ENCODE results near the gene CLCNKB. TPM values are rescaled to one million over a fixed set of nuclear protein-coding genes. Genes with fewer than 3 reads are reported as not detected.
A peak's percentile ranks its signal among the peaks of the same experiment; 100 is the strongest.

Gene CLCNKB
- total RNA-seq, 1 donor from 2014 or later, result 0.97 TPM

- H3K36me3 ChIP-seq, result no peaks in the 10 kb centered on the region
- H3K27ac Mint-ChIP-seq, result peak overlapping the region; percentile 60
- H3K36me3 Mint-ChIP-seq, result no peaks in the 10 kb centered on the region
- no peak overlapping the region for H3K9ac ChIP-seq
- H3K9me3 Mint-ChIP-seq, result no peaks in the 10 kb centered on the region
- H3K9me3 ChIP-seq (ENCODE audit: low read depth), result no peaks in the 10 kb centered on the region
- no peak overlapping the region for H3K4me3 ChIP-seq
- H3F3A ChIP-seq (ENCODE audit: low read depth), result peaks cover 3% of the 10 kb centered on the region
- DNase-seq (ENCODE audit: low spot score), result no peak
- H3K27me3 Mint-ChIP-seq (ENCODE audit: insufficient read depth, low read depth), result peaks cover 9% of the 10 kb centered on the region
- no peak overlapping the region for H3K27ac ChIP-seq
- no peak overlapping the region for H3K4me2 ChIP-seq
- H3K79me2 ChIP-seq (ENCODE audit: low read depth), result no peaks in the 10 kb centered on the region
- H3K4me1 Mint-ChIP-seq, result peaks cover 22% of the 10 kb centered on the region
- H3K4me1 ChIP-seq, result peaks cover 10% of the 10 kb centered on the region
- no peak overlapping the region for H3K4me3 Mint-ChIP-seq
- no peak overlapping the region for H2AFZ ChIP-seq (replicated peaks)
- H3K27me3 ChIP-seq, result no peaks in the 10 kb centered on the region
- no peaks in the 10 kb centered on the region for H4K20me1 ChIP-seq (ENCODE audit: low read depth)
- TF ChIP-seq CTCF (IDR thresholded peaks at IDR 0.05) (no peak), EZH2phosphoT487 (IDR thresholded peaks at IDR 0.05) (no peak), EZH2 (IDR thresholded peaks at IDR 0.05) (no peak)
Measured at GRCh38 chr1:16088351-16088911, 44.8 kb downstream of the CLCNKB start.

GRCh38 chr1:16088996-16089395, 45.4 kb downstream of the CLCNKB start:
- H3K27ac ChIP-seq, result no peak overlapping the region
- no peak for DNase-seq (ENCODE audit: low spot score)
- no peaks in the 10 kb centered on the region for H4K20me1 ChIP-seq (ENCODE audit: low read depth)
- H3K4me3 ChIP-seq, result no peak overlapping the region
- H3K27me3 Mint-ChIP-seq (ENCODE audit: insufficient read depth, low read depth), result peaks cover 13% of the 10 kb centered on the region
- H3K4me1 ChIP-seq, result peaks cover 15% of the 10 kb centered on the region
- H3K9me3 ChIP-seq (ENCODE audit: low read depth), result no peaks in the 10 kb centered on the region
- H3K9ac ChIP-seq, result no peak overlapping the region
- H3K27ac Mint-ChIP-seq, result peak overlapping the region; percentile 28
- H2AFZ ChIP-seq (replicated peaks), result no peak overlapping the region
- no peak overlapping the region for H3K4me3 Mint-ChIP-seq
- H3K79me2 ChIP-seq (ENCODE audit: low read depth), result no peaks in the 10 kb centered on the region
- H3K36me3 Mint-ChIP-seq, result no peaks in the 10 kb centered on the region
- H3F3A ChIP-seq (ENCODE audit: low read depth), result peaks cover 9% of the 10 kb centered on the region
- H3K36me3 ChIP-seq, result no peaks in the 10 kb centered on the region
- peaks cover 28% of the 10 kb centered on the region for H3K4me1 Mint-ChIP-seq
- H3K9me3 Mint-ChIP-seq, result no peaks in the 10 kb centered on the region
- no peaks in the 10 kb centered on the region for H3K27me3 ChIP-seq
- H3K4me2 ChIP-seq, result no peak overlapping the region
- TF ChIP-seq EZH2 (IDR thresholded peaks at IDR 0.05) (no peak), EZH2phosphoT487 (IDR thresholded peaks at IDR 0.05) (no peak), CTCF (IDR thresholded peaks at IDR 0.05) (no peak)

- H3K79me2 ChIP-seq (ENCODE audit: low read depth), result no peaks in the 10 kb centered on the region
- no peaks in the 10 kb centered on the region for H4K20me1 ChIP-seq (ENCODE audit: low read depth)
- H3K4me3 Mint-ChIP-seq, result no peak overlapping the region
- H3K4me2 ChIP-seq, result no peak overlapping the region
- no peaks in the 10 kb centered on the region for H3K27me3 ChIP-seq
- no peak overlapping the region for H3K9ac ChIP-seq
- no peak overlapping the region for H2AFZ ChIP-seq (replicated peaks)
- H3K9me3 ChIP-seq (ENCODE audit: low read depth), result no peaks in the 10 kb centered on the region
- peaks cover 17% of the 10 kb centered on the region for H3K4me1 ChIP-seq
- no peak overlapping the region for H3K27ac ChIP-seq
- TF ChIP-seq EZH2phosphoT487 (IDR thresholded peaks at IDR 0.05) (no peak), EZH2 (IDR thresholded peaks at IDR 0.05) (no peak), CTCF (IDR thresholded peaks at IDR 0.05) (no peak)
- H3F3A ChIP-seq (ENCODE audit: low read depth), result peaks cover 11% of the 10 kb centered on the region
- no peak for DNase-seq (ENCODE audit: low spot score)
- H3K36me3 Mint-ChIP-seq, result no peaks in the 10 kb centered on the region
- H3K36me3 ChIP-seq, result no peaks in the 10 kb centered on the region
- H3K27ac Mint-ChIP-seq, result no peak overlapping the region
- H3K4me1 Mint-ChIP-seq, result peaks cover 31% of the 10 kb centered on the region
- H3K27me3 Mint-ChIP-seq (ENCODE audit: insufficient read depth, low read depth), result peaks cover 16% of the 10 kb centered on the region
- no peak overlapping the region for H3K4me3 ChIP-seq
- no peaks in the 10 kb centered on the region for H3K9me3 Mint-ChIP-seq
Measured at GRCh38 chr1:16090076-16090826, 46.7 kb downstream of the CLCNKB start.
